ENCODE measurements around the gene HYOU1.

- no peak for TF ChIP-seq ELF4 (IDR thresholded peaks at IDR 0.05)
- no peak for TF ChIP-seq LEF1 (IDR thresholded peaks at IDR 0.05; ENCODE audit: borderline replicate concordance)
- TF ChIP-seq FOXM1 (IDR thresholded peaks at IDR 0.05; ENCODE audit: borderline replicate concordance) = no peak
- TF ChIP-seq SUZ12 (IDR thresholded peaks at IDR 0.05) = no peak
- no peak for TF ChIP-seq BHLHE40 (IDR thresholded peaks at IDR 0.05; ENCODE audit: borderline replicate concordance)
- no peak for TF ChIP-seq ARNT (IDR thresholded peaks at IDR 0.05)
- TF ChIP-seq PKNOX1 (IDR thresholded peaks at IDR 0.05) = no peak
- TF ChIP-seq L3MBTL2 (conservative IDR thresholded peaks at IDR 0.05) = no peak
- no peak for TF ChIP-seq ZNF384 (IDR thresholded peaks at IDR 0.05)
- no peak for TF ChIP-seq FOXA1 (IDR thresholded peaks at IDR 0.05)
- TF ChIP-seq FOXK2 (IDR thresholded peaks at IDR 0.05) = no peak
Observed at GRCh38 chr11:119047205-119047604, 9.8 kb downstream of the HYOU1 start.

All from HEK293T (cell line).